Heart right ventricle (tissue), 16 donors: ENCODE data around the gene OAS1. TPM values are rescaled to one million over a fixed set of nuclear protein-coding genes. Genes with fewer than 3 reads are reported as not detected.
"Not testable (repeated sequence)": the region's sequence is repeated elsewhere in the genome, so short reads cannot be mapped to it uniquely, and the experiment has no call there.

Source experiments
- ATAC-seq, 8 donors: fragments of 200-7000 bp; cut with Tn5 transposase; one replicate each; pipeline ENCODE4 v1.9.1; 2020; ENCODE audit warnings: mild to moderate bottlenecking in 8 of 8, moderate library complexity in 8 of 8, moderate number of reproducible peaks in 1 of 8
- DNase-seq, 2 donors: peaks; one replicate each; pipeline ENCODE4 v3.0.0-alpha.2; 2020
- H3K27ac ChIP-seq, 10 donors: fragments of 200-600 bp; sonication (generic) in 2 of 10; one replicate each; pipeline versions ENCODE4 v1.5.0 to v1.8.0; 2020 to 2022; ENCODE audit warnings: mild to moderate bottlenecking in 3 of 10
- H3K27me3 ChIP-seq, 7 donors: fragments of 200-600 bp; one replicate each; pipeline ENCODE4 v1.8.0; 2021 to 2022; ENCODE audit warnings: mild to moderate bottlenecking in 2 of 7
- H3K36me3 ChIP-seq, 9 donors: fragments of 200-600 bp; sonication (generic) in 1 of 9; one replicate each; pipeline versions ENCODE4 v1.5.0 to v1.8.0; 2020 to 2022; ENCODE audit warnings: mild to moderate bottlenecking in 2 of 9
- H3K4me1 ChIP-seq, 9 donors: fragments of 200-600 bp; sonication (generic) in 1 of 9; one replicate each; pipeline versions ENCODE4 v1.5.0 to v1.8.0; 2020 to 2022; ENCODE audit warnings: mild to moderate bottlenecking in 4 of 9
- H3K4me3 ChIP-seq, 10 donors: fragments of 200-600 bp; sonication (generic) in 2 of 10; one replicate each; pipeline versions ENCODE4 v1.5.0 to v1.8.0; 2020 to 2022; ENCODE audit warnings: mild to moderate bottlenecking in 7 of 10, moderate library complexity in 2 of 10
- H3K9me3 ChIP-seq, 11 donors: fragments of 200-600 bp in 10 of 11; sonication (generic) in 2 of 11; one replicate each; pipeline versions ENCODE4 v1.5.0 to v1.8.0; 2013 to 2022; ENCODE audit warnings: mild to moderate bottlenecking in 2 of 11, control low read depth in 1 of 11, moderate library complexity in 1 of 11
- WGBS, 2 donors: extraction: QIAGEN DNeasy Blood & Tissue Kit; methylation state at CpG; one replicate each; pipeline ENCODE4 v1.1.7; 2013; ENCODE audit warnings: inconsistent platforms in 1 of 2; 5-methylcytosine and 5-hydroxymethylcytosine counted together
- intact Hi-C, 10 donors: fragments of 100-400 bp; cut with DNase I; formaldehyde crosslinking; loops; one replicate each; pipeline versions ENCODE4 v1.11.1 to v1.14.2; 2022
- polyA plus RNA-seq, 2 donors: library from polyadenylated mRNA; stranded (reverse); fragments of 200-250 nt; gene quantifications; one replicate each; pipeline ENCODE4 v1.2.3, GENCODE V29; 2013
- total RNA-seq, 10 donors: library from RNA; stranded (reverse); fragmentation: NEBNext Ultra II Directional in 3 of 10; extraction: Animal tissue kit (Norgen Biotek cat#: 25700) in 3 of 10; gene quantifications; one replicate each; pipeline versions ENCODE4 v1.2.1 to v1.2.4, GENCODE V29; 2021 to 2023
- TF ChIP-seq, protein P1 (sequence below), 9 donors: fragments of 200-600 bp; sonication (generic) in 2 of 9; IDR thresholded peaks; one replicate each; pipeline versions ENCODE4 v1.5.0 to v1.8.0; 2021 to 2022; ENCODE audit warnings: antibody characterized with exemption in 9 of 9, mild to moderate bottlenecking in 5 of 9, moderate library complexity in 1 of 9
- donor health status: Arrhythmogenic right ventricular cardiomyopathy.
- donor health status: ischemic (EF 13 %, LVEDD 7.1; RV severe dilation, severe dysfunction).
- donor health status: healthy with polysubstance abuse.
- donor health status: DM: no; HTN: yes; CAD: no.
- donor health status: DM: no; HTN: no; CAD: no.
- donor health status: ischemic (EF 25% LVEDD 6.9; RV normal size, moderate dysfunction).
- donor health status: ischemic (EF 25% LVEDD 5.7; RV mildly dilated, moderate dysfunction).
- donor health status: healthy.
- donor health status: DM: yes; HTN: yes; CAD: no.
- donor health status: Ischemic cardiomyopathy.
- donor health status: ischemic (EF 35%, LVEDD 5.7; RV mildly dilated, moderate dysfunction).
- donor health status: nonischemic (EF 11% LVEDD 7.7; RV severe dilation, severe dysfunction).
- donor health status: DM: yes; HTN: yes; CAD: no.
- donor health status: PGD.
- donor health status: ischemic (EF 29% LVEDD 5.4; RV normal size, mild dysfunction).
- donor health status: nonischemic (EF 23%, LVEDD 6.1; RV moderate dilation, normal function).

The OAS1 gene
- total and polyA plus RNA-seq, 12 donors = 4.1 to 20.3 (median 6.5) TPM

DNA sequence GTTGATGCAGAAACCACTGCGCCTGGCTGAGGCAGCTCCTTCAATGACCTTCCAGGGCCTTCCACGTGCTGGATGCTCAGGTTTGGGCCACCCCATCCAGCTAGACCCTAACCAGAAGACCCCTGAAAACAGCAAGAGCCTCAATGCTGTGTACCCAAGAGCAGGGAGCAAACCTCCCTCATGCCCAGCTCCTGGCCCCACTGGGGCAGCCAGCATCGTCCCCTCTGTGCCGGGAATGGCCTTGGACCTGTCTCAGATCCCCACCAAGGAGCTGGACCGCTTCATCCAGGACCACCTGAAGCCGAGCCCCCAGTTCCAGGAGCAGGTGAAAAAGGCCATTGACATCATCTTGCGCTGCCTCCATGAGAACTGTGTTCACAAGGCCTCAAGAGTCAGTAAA, 42.0 kb downstream of the OAS1 start:
- DNase-seq (no peak), ATAC-seq (no peak)
- peaks cover 0 to 25% (median 0%) of the 10 kb centered on the region in 11 donors for H3K9me3 ChIP-seq
- H3K4me3 ChIP-seq = no peak overlapping the region
- H3K27ac ChIP-seq = no peak overlapping the region
- TF ChIP-seq, protein P1, sequence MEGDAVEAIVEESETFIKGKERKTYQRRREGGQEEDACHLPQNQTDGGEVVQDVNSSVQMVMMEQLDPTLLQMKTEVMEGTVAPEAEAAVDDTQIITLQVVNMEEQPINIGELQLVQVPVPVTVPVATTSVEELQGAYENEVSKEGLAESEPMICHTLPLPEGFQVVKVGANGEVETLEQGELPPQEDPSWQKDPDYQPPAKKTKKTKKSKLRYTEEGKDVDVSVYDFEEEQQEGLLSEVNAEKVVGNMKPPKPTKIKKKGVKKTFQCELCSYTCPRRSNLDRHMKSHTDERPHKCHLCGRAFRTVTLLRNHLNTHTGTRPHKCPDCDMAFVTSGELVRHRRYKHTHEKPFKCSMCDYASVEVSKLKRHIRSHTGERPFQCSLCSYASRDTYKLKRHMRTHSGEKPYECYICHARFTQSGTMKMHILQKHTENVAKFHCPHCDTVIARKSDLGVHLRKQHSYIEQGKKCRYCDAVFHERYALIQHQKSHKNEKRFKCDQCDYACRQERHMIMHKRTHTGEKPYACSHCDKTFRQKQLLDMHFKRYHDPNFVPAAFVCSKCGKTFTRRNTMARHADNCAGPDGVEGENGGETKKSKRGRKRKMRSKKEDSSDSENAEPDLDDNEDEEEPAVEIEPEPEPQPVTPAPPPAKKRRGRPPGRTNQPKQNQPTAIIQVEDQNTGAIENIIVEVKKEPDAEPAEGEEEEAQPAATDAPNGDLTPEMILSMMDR (IDR thresholded peaks at IDR 0.05) = no peak
- WGBS, 2 donors = 93% methylated on average over 7 of the region's 7 CpGs
- intact Hi-C loops = no loop called here
- H3K36me3 ChIP-seq = peaks cover 0 to 94% (median 31%) of the 10 kb centered on the region in 9 donors
- no peaks in the 10 kb centered on the region for H3K27me3 ChIP-seq
- no peaks in the 10 kb centered on the region for H3K4me1 ChIP-seq

DNA sequence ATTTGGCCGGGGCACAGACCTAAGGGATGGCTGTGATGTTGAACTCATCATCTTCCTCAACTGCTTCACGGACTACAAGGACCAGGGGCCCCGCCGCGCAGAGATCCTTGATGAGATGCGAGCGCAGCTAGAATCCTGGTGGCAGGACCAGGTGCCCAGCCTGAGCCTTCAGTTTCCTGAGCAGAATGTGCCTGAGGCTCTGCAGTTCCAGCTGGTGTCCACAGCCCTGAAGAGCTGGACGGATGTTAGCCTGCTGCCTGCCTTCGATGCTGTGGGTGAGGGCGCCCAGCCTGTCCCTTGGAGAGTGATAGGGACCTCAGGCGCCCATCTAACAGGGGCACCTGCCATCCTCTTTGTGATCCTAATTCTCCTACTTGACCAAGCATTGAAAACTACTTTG, 43.9 kb downstream of the OAS1 start:
- no peak for ATAC-seq
- DNase-seq = no peak
- TF ChIP-seq, protein P1 (IDR thresholded peaks at IDR 0.05) = no peak
- peaks cover 0 to 88% (median 24%) of the 10 kb centered on the region in 9 donors for H3K36me3 ChIP-seq
- no peaks in the 10 kb centered on the region for H3K4me1 ChIP-seq
- no peak overlapping the region for H3K4me3 ChIP-seq
- H3K27ac ChIP-seq = no peak overlapping the region
- peaks cover 0 to 25% (median 0%) of the 10 kb centered on the region in 11 donors for H3K9me3 ChIP-seq
- H3K27me3 ChIP-seq = no peaks in the 10 kb centered on the region
- 91 to 92% methylated on average over 11 of the region's 11 CpGs for WGBS, 2 donors
- intact Hi-C loops = no loop called here

DNA sequence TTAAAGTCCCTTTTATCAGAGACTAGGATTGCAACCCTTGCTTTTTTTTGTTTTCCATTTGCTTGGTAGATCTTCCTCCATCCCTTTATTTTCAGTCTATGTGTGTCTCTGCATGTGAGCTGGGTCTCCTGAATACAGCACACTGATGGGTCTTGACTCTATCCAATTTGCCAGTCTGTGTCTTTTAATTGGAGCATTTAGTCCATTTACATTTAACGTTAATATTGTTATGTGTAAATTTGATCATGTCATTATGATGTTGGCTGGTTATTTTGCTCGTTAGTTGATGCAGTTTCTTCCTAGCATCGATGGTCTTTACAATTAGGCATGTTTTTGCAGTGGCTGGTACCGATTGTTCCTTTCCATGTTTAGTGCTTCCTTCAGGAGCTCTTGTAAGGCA, 50.4 kb downstream of the OAS1 start:
- ATAC-seq, intact Hi-C loops: not testable (repeated sequence)
- WGBS, 2 donors = 86 to 92% methylated on average over 4 of the region's 4 CpGs

DNA sequence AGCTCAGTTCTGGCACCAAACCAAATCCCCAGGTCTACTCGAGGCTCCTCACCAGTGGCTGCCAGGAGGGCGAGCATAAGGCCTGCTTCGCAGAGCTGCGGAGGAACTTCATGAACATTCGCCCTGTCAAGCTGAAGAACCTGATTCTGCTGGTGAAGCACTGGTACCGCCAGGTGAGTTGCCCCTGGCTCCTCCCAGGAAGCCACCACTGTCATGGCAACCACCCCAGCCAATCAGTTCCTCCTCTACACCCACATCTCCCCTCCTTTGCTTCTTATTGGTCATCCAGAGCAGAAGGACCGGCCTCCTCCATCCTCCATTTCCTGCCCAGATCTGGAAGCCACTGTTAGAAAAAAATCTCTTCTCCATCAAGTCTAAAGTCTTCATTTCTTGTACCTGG, 54.3 kb downstream of the OAS1 start:
- H3K36me3 ChIP-seq = peaks cover 0 to 97% (median 39%) of the 10 kb centered on the region in 9 donors
- TF ChIP-seq, protein P1 (IDR thresholded peaks at IDR 0.05) = no peak
- H3K4me3 ChIP-seq = no peak overlapping the region
- ATAC-seq (no peak), DNase-seq (no peak)
- no peaks in the 10 kb centered on the region for H3K4me1 ChIP-seq
- intact Hi-C loops = no loop called here
- peaks cover 0 to 3% (median 0%) of the 10 kb centered on the region in 7 donors for H3K27me3 ChIP-seq
- peaks cover 0 to 24% (median 0%) of the 10 kb centered on the region in 11 donors for H3K9me3 ChIP-seq
- no peak overlapping the region for H3K27ac ChIP-seq
- 86 to 89% methylated on average over 7 of the region's 7 CpGs for WGBS, 2 donors

More for the DNA sequence above, 50.4 kb downstream of the OAS1 start:
- peaks cover 0 to 36% (median 0%) of the 10 kb centered on the region in 11 donors for H3K9me3 ChIP-seq
- peaks cover 0 to 81% (median 36%) of the 10 kb centered on the region in 9 donors for H3K36me3 ChIP-seq
- H3K4me3 ChIP-seq, H3K27ac ChIP-seq, H3K4me1 ChIP-seq, H3K27me3 ChIP-seq, DNase-seq: not testable (repeated sequence)

DNA sequence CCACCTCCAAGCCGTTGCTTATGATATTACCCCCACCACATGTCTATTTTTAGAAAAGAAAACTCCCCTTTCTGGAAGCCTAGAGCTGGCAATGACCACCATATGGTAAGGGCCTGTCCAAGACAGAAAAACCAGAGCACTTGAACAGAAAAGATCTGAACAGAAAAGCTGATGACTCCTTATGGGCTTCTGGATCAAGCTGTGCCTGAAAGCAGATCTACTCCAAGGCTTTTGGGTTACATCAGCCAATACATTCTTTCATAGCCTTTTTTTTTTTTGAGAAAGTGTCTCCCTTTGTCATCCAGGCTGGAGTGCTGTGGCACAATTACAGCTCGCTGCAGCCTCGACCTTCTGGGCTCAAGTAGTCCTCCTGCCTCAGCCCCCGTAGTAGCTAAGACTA, 54.8 kb downstream of the OAS1 start:
- no peak overlapping the region for H3K4me3 ChIP-seq
- no peaks in the 10 kb centered on the region for H3K4me1 ChIP-seq
- peaks cover 0 to 97% (median 39%) of the 10 kb centered on the region in 9 donors for H3K36me3 ChIP-seq
- DNase-seq = no peak
- H3K27ac ChIP-seq = no peak overlapping the region
- no peak for ATAC-seq
- TF ChIP-seq, protein P1 (IDR thresholded peaks at IDR 0.05) = no peak
- WGBS, 2 donors = 84 to 87% methylated on average over 4 of the region's 4 CpGs
- H3K9me3 ChIP-seq = peaks cover 0 to 24% (median 0%) of the 10 kb centered on the region in 11 donors
- peaks cover 0 to 3% (median 0%) of the 10 kb centered on the region in 7 donors for H3K27me3 ChIP-seq
- intact Hi-C loops = no loop called here
